GM19351 (cell line): Measurements from ENCODE around the gene SFRP5.

Experiments
- ATAC-seq: cut with Tn5 transposase; IDR thresholded peaks from one replicate; pipeline ENCODE4 v1.9.1; 2021; ENCODE audit warnings: mild to moderate bottlenecking, moderate library complexity; ENCODE audit not compliant: unreplicated experiment

Gene SFRP5

GRCh38 chr10:97766996-97767924 lies 4.5 kb downstream of the SFRP5 start:
- no peak for ATAC-seq

GRCh38 chr10:97766106-97766810 lies 5.5 kb downstream of the SFRP5 start:
- no peak for ATAC-seq

GRCh38 chr10:97765201-97765600 lies 6.6 kb downstream of the SFRP5 start:
- ATAC-seq, result no peak

DNA sequence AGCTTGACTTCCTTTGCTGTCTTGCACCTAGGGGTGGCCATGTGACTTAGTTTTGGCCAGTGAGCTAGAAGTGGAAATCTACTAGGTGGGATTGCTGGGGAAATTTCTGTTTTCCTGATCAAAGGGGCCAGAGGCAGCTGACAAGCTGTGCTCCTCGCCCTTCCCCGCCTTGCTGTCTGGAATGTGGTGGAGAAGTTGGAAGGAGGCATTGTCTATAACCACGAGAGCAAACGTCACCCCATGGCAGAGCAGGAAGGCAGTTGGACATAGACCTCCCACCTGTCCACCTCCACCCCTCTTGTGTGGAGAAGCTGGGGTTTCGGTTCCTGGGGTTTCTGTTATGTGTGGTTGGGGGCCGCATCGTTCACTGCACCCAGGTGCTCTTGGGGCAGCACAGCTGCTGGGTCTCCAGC lies 7.3 kb downstream of the SFRP5 start:
- ATAC-seq, result no peak

GRCh38 chr10:97763947-97764346 lies 7.9 kb downstream of the SFRP5 start:
- no peak for ATAC-seq

- no peak for ATAC-seq
Measured at GRCh38 chr10:97763411-97763810, 8.4 kb downstream of the SFRP5 start.

- ATAC-seq, result no peak
Measured at GRCh38 chr10:97762816-97763215, 9.0 kb downstream of the SFRP5 start.

DNA sequence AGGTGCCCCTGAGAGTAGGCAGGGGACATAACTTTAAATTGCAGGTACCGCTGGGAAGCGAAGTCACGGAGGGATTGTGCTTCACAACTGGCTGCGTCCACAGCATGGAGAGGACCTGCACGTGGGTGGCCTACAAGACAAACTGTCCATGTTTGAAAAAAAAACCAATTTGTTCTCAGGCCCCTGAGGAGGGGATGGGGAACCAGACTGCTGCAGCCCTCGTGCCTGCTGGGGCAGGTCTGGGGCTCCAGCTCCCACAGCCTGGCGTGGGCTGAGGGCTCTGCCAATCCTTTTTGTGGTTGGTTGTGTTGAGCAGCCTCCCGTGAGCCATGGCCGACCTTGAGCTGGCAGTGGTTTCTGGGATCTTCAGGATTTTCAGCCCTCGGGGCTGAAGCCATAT lies 9.7 kb downstream of the SFRP5 start:
- no peak for ATAC-seq

- no peak for ATAC-seq
Measured at GRCh38 chr10:97761331-97761865, 10.4 kb downstream of the SFRP5 start.

GRCh38 chr10:97760461-97761257 lies 11.1 kb downstream of the SFRP5 start:
- no peak for ATAC-seq

DNA sequence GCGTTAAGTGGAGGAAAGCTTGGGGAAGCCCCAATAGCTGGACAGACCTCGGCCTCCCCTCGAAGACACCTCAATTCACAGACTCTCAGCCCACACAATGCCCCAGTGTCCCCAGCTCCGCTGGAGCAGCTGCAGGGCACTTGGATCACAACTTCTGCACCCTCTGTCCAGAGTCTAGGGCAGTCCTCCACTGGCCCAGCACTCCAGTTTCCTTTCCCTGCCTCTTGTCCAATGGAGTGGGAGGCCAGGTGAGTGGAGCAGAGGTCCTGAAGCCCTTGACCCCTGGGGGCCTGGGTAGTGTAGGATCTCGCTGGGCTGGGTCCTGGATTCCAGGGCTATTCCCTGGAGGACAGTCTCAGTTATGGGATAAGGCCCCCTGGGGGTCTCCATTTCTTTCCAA lies 11.9 kb downstream of the SFRP5 start:
- no peak for ATAC-seq

DNA sequence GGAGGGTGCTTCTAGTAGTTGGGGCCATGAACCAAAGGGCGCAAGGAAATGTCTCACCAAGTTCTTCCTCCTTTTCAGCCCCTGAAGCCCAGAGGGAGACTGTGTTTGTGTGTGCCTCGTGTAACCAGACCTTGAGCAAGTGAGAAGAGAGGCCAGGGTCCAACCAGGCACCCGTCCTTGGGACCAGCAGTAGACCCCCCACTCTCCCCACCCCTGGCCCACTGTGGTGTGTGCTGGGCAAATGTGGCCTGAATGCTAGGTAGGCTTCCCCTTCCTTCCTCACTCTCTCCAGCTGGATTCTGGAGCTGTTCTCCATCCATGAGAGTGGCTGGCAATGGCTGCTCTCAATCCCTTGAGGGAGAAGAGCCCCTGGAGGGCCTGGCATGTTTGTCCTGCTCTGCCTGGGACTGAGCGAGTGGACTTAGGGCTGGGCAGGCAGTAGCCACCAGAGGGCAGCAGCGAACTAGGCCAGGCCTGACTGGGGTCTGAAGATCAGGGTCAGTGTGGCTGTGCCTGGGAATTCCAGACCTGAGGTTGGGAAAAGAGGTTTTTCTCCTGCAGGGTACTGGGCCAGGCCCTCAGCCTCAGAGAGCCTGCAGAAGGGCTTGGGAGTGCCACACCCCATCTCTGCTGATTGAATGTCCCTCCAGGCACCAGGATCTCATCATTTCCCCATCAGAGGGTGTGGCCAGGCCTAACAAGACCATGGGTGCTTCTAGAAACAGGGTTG lies 12.5 kb downstream of the SFRP5 start:
- ATAC-seq, result no peak

DNA sequence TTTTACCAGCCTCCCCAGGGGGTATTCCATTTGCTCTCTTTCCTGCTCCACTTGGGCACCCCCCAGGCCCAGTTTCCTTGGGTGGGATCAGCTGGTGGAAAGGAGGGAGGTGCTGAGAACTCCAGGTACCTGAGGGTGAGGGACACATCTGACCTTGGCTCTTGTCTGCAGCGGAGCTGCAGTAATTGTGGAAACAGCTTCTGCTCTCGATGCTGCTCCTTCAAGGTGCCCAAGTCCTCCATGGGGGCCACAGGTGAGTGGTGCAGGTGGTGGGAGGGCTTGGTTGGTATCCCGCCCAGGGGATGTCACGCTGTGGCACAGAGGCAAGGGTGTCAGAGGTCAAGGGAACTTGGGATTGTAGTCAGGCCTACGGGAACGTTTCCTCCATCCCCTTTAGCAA lies 14.3 kb downstream of the SFRP5 start:
- no peak for ATAC-seq

DNA sequence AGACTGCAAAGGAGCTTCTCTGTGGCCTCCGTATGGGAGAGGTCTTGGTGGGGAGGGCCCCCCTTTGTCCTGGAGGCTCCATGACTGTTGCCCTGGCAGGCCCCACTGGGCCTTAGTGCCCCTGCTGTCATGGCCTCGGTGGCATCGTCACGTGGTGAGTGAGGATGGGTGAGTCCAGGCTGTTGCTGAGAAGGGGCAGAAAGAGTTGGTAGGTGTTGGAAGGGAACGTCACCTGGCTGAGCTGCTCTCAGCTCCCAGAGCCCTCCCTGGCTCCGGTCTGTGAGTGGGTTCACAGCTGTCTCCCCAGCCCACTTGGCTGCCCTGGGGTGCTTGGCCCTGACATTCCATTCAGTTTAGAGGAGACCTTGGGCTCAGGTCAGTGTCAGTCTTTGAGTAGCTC lies 16.1 kb downstream of the SFRP5 start:
- ATAC-seq, result no peak

DNA sequence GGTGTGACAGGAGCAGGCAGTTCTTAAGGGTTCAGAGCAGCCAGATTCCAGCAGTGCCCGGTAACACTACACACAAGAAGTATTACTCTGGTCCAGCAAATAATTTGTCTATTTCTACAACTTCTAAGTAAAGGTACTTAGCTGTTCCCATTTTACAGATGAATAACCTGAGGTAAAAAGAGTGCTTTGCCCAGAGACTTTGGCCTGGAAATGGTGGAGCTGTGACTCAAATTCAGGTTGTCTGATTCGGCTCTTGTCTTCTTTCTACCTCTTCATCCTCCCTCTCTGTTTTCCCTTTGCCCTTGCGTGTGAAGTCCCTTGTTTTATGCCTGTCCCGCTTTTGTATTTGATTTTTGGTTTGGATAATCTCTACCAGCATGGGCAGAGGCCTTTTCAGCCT lies 17.1 kb downstream of the SFRP5 start:
- ATAC-seq, result no peak

DNA sequence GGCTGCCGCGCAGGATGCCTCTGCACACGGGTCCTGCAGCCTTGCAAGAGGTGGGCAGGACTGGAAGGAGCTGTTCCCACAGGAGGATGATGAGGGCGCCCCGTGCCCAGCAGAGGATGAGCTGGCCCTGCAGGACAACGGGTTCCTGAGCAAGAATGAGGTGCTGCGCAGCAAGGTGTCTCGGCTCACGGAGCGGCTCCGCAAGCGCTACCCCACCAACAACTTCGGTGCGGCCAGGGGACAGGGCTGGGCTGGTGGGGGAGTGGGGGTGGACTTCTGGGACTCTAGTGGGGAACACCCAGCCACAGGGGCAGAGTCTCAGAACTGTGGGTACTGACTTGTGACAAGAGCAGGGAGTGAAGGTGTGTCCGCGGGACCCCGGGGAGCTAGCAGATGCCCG lies 18.8 kb downstream of the SFRP5 start:
- ATAC-seq, result no peak

DNA sequence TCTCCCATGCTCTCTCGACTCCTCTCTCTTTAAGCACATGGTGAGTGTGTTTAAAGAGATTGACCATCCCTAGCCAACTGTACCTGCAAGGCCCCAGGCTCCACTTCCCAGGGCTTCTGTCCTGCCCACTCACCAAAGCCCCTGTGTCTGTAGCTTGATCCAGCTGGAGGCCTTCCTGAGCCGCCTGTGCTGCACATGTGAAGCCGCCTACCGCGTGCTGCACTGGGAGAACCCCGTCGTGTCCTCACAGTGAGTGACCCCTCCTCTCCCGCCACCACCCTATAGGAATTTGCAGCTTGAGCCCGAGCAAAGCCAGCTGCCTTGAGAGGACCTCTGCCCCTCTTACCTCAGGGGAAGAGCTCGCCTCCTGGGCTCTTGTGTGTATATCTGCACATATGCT lies 23.7 kb downstream of the SFRP5 start:
- ATAC-seq, result no peak

DNA sequence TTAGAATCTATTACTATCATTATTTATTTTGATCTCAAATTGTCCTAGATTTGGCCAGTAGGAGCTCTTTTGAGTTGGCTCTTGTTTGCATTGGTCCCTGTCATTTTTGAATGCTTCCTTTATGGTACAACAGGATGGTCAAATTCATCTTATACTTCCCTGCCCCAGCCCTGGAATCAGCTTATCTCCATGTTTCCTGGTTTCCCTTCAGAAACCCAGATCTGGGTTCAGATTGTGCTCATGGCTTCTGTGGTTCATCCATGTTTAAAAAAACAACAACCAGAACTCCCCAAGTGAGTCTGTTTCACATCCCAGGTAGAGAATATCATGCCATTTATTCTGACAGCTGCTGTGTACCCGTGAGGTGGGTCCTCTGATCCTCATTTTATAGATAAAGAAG lies 24.2 kb downstream of the SFRP5 start:
- no peak for ATAC-seq

GRCh38 chr10:97744405-97745035 lies 27.3 kb downstream of the SFRP5 start:
- ATAC-seq, result no peak
